Endodermal cell (in vitro differentiated cells): ENCODE results near the gene SLC2A10. TPM values are rescaled to one million over a fixed set of nuclear protein-coding genes. Genes with fewer than 3 reads are reported as not detected.

Experiments
- DNase-seq: peaks from one replicate; pipeline ENCODE4 v3.0.0-alpha.2; 2017
- H3K27ac ChIP-seq: 2 replicates; pipeline ENCODE4 v1.5.1; 2013; ENCODE audit warnings: mild to moderate bottlenecking, low read depth, low read length, moderate library complexity
- H3K27me3 ChIP-seq: 2 replicates; pipeline ENCODE4 v1.6.1; 2013; ENCODE audit warnings: mild to moderate bottlenecking, low read length, moderate library complexity; ENCODE audit not compliant: insufficient read depth, control insufficient read depth, poor library complexity, severe bottlenecking
- H3K36me3 ChIP-seq: 2 replicates; pipeline ENCODE4 v1.7.0; 2013; ENCODE audit warnings: mild to moderate bottlenecking, low read length, moderate library complexity; ENCODE audit not compliant: control insufficient read depth, insufficient read depth
- H3K4me1 ChIP-seq: one replicate; pipeline ENCODE4 v1.7.0; 2013; ENCODE audit warnings: low read length; ENCODE audit not compliant: control insufficient read depth, insufficient read depth
- H3K4me3 ChIP-seq: 2 replicates; pipeline ENCODE4 v1.5.1; 2013; ENCODE audit warnings: mild to moderate bottlenecking, low read length, moderate library complexity
- H3K9ac ChIP-seq: 2 replicates; pipeline ENCODE4 v1.6.1; 2013; ENCODE audit warnings: mild to moderate bottlenecking, low read length, moderate library complexity; ENCODE audit not compliant: poor library complexity, severe bottlenecking; ENCODE audit errors: extremely low read depth
- H3K9me3 ChIP-seq: 2 replicates; pipeline ENCODE4 v1.6.1; 2013; ENCODE audit warnings: mild to moderate bottlenecking, low read length, moderate library complexity; ENCODE audit not compliant: control insufficient read depth
- H3K27ac Mint-ChIP-seq: 2 replicates; pipeline ENCODE4 v1.8.0; 2020; ENCODE audit warnings: mixed read lengths
- H3K27me3 Mint-ChIP-seq: 2 replicates; pipeline ENCODE4 v1.8.0; 2021; ENCODE audit warnings: mild to moderate bottlenecking, mixed read lengths; ENCODE audit not compliant: insufficient read depth
- H3K36me3 Mint-ChIP-seq: 2 replicates; pipeline ENCODE4 v1.8.0; 2020; ENCODE audit warnings: low read depth, mixed read lengths
- H3K4me1 Mint-ChIP-seq: 2 replicates; pipeline ENCODE4 v1.8.0; 2020; ENCODE audit warnings: mixed read lengths
- H3K4me3 Mint-ChIP-seq: 2 replicates; pipeline ENCODE4 v1.8.0; 2020; ENCODE audit warnings: mild to moderate bottlenecking, moderate library complexity, mixed read lengths
- H3K9me3 Mint-ChIP-seq: 2 replicates; pipeline ENCODE4 v1.8.0; 2020; ENCODE audit warnings: mild to moderate bottlenecking, mixed read lengths
- WGBS, 2 experiments: methylation state at CpG; one replicate each; pipeline versions ENCODE4 v1.1.5 to v1.1.7; 2013; ENCODE audit warnings: missing lambda C conversion rate in 2 of 2, mixed read lengths in 1 of 2; ENCODE audit not compliant: insufficient coverage in 1 of 2, insufficient read length in 1 of 2; 5-methylcytosine and 5-hydroxymethylcytosine counted together
- total RNA-seq, 2 donors: library from RNA; stranded (reverse); fragmentation: NEBNext Ultra II Directional in 1 of 2; extraction: Animal tissue kit (Norgen Biotek cat#: 25700) in 1 of 2; gene quantifications; 2 replicates in 1 of 2; 3 replicates in 1 of 2; pipeline ENCODE4 v1.2.1, GENCODE V29; 2021
- TF ChIP-seq, protein P1 (sequence below): fragments of 200-600 bp; sonication (generic); conservative IDR thresholded peaks from 2 replicates; pipeline ENCODE4 v1.5.0; 2021; ENCODE audit warnings: antibody characterized with exemption, mild to moderate bottlenecking

SLC2A10 gene
- total RNA-seq, 2 donors from 2014 or later = 12.4 to 19.6 TPM

DNA sequence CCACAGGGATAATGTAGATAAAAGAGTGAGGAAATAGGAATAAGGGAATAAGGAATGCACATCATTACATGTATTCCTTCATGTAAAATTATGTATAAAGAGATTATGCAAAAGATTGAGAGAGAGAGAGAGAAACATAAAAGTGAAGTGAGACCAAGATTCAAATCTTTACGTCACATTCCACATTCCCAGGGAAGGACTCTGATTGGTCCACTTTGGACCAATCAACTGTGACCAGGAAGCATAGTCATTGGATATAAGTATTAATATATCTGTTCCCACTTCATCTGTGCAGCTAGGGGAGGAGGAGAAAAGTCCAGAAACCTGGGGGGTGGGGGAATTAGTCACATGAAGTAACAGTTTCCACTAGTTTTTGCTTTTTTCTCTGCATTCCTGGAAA is 66.4 kb downstream of the SLC2A10 start:
- Mint-ChIP-seq H3K27ac (no peak overlapping the region), H3K4me1 (peaks cover 25% of the 10 kb centered on the region), H3K36me3 (no peaks in the 10 kb centered on the region), H3K27me3 (no peaks in the 10 kb centered on the region), H3K9me3 (no peaks in the 10 kb centered on the region), H3K4me3 (no peak overlapping the region)
- Histone ChIP-seq H3K36me3 (no peaks in the 10 kb centered on the region), H3K27ac (no peak overlapping the region), H3K4me1 (peaks cover 3% of the 10 kb centered on the region), H3K9me3 (no peaks in the 10 kb centered on the region), H3K9ac (no peak overlapping the region), H3K4me3 (no peak overlapping the region), H3K27me3 (no peaks in the 10 kb centered on the region)
- no peak for DNase-seq
- 100% methylated on average over 1 of the region's 1 CpG for WGBS, 2 experiments
- TF ChIP-seq, protein P1, sequence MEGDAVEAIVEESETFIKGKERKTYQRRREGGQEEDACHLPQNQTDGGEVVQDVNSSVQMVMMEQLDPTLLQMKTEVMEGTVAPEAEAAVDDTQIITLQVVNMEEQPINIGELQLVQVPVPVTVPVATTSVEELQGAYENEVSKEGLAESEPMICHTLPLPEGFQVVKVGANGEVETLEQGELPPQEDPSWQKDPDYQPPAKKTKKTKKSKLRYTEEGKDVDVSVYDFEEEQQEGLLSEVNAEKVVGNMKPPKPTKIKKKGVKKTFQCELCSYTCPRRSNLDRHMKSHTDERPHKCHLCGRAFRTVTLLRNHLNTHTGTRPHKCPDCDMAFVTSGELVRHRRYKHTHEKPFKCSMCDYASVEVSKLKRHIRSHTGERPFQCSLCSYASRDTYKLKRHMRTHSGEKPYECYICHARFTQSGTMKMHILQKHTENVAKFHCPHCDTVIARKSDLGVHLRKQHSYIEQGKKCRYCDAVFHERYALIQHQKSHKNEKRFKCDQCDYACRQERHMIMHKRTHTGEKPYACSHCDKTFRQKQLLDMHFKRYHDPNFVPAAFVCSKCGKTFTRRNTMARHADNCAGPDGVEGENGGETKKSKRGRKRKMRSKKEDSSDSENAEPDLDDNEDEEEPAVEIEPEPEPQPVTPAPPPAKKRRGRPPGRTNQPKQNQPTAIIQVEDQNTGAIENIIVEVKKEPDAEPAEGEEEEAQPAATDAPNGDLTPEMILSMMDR = no peak

DNA sequence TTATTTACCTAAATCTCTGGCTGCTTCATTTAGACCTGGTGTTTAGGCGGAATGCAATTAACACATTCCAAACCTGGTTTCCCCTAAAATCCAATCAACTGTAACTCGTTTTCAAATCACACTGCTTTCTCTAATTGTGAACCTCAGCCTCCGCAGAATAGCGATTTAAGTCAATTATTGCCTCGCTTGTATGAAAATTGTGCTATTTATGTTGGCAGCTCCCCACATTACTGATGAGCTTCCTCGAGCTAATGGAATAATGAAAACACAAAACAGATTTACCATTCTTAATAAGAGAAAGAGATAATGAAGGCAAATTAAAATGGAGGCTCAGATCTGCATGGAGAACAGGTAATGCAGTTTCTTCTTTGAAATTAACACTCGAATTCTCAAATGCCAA is 67.9 kb downstream of the SLC2A10 start:
- peaks cover 25% of the 10 kb centered on the region for H3K4me1 Mint-ChIP-seq
- Histone ChIP-seq H3K27ac (no peak overlapping the region), H3K36me3 (no peaks in the 10 kb centered on the region), H3K9me3 (no peaks in the 10 kb centered on the region), H3K4me3 (no peak overlapping the region), H3K9ac (no peak overlapping the region), H3K27me3 (no peaks in the 10 kb centered on the region), H3K4me1 (peaks cover 3% of the 10 kb centered on the region)
- H3K36me3 Mint-ChIP-seq = no peaks in the 10 kb centered on the region
- no peak overlapping the region for H3K27ac Mint-ChIP-seq
- DNase-seq = no peak
- H3K27me3 Mint-ChIP-seq = no peaks in the 10 kb centered on the region
- 77 to 84% methylated on average over 5 to 7 of the region's 7 CpGs for WGBS, 2 experiments
- TF ChIP-seq, protein P1 = no peak
- H3K9me3 Mint-ChIP-seq = no peaks in the 10 kb centered on the region
- H3K4me3 Mint-ChIP-seq = no peak overlapping the region

DNA sequence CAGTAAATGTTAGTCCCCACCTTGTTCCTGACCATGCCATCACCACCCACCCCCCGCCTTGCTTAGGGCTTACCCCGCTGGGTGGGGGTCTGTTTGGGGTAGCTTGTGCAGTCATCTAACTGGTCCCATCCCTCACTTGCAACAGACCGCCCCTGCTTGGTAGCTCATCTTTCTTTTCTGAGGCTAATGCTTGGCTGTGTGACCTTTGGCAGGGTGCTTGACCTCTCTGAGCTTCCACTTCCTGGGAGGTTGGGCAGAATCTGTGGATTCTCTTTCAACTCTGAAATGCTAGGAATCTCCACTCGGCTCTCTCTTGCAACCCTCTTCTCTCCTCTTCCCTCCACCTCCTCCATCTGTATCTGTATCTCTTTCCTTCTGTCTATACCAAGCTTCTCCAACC is 70.4 kb downstream of the SLC2A10 start:
- no peak overlapping the region for H3K27ac ChIP-seq

More for the DNA sequence above, 70.4 kb downstream of the SLC2A10 start:
- DNase-seq = no peak
- Mint-ChIP-seq H3K4me3 (no peak overlapping the region), H3K4me1 (peaks cover 18% of the 10 kb centered on the region), H3K36me3 (no peaks in the 10 kb centered on the region), H3K27ac (no peak overlapping the region), H3K27me3 (no peaks in the 10 kb centered on the region), H3K9me3 (no peaks in the 10 kb centered on the region)
- no peaks in the 10 kb centered on the region for H3K27me3 ChIP-seq
- H3K9me3 ChIP-seq = no peaks in the 10 kb centered on the region
- peaks cover 3% of the 10 kb centered on the region for H3K4me1 ChIP-seq
- H3K4me3 ChIP-seq = no peak overlapping the region
- 53 to 71% methylated on average over 2 to 4 of the region's 4 CpGs for WGBS, 2 experiments
- H3K36me3 ChIP-seq = no peaks in the 10 kb centered on the region
- TF ChIP-seq, protein P1 = no peak
- no peak overlapping the region for H3K9ac ChIP-seq
